ENCODE results near the gene PRCD.

DNA sequence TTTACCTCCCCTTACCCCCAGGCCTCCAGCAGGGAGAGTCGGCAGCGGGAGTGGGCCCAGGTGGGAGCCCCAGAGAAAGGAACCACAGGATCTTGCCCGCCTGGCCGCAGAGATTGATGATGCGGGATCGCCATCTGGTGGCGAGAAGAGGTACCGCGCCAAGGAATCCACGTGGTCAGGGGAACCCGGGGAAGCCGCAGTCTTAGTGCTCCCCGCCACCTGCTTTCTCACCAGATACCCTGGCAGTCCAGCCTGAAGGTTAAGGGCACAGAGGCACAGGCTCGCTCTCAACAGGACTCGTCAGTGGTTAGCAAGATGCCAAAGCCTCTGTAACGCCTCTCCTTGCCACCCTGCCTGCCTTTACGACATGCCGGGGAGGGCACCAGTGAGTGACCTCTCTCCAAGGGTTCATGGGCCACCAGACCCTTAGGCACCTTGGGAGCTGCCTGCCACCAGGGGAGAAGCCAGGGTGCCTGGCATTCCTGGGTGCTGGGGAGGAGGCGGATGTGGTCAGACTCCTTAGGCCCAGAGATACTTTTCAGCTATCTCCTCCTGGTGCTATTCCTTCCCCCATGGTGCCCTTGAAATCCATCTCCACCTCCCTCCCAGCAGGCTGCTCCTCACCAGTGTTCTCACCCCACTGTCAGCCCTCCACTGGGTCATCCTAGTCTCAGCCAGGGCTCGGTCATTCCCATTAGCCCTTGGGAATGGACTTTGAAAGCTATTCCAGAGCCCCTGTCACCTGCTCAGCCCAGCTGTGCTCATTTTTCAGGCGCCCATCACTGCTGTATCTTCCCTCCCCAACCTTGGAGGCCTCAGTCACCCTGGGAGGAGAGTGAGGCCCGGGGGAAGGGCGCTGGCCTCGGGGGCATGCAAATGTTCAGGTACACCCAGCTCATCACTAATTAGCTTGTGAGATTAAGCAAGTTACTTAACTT is 33.2 kb upstream of the PRCD start:
- TF ChIP-seq CTCF (IDR thresholded peaks at IDR 0.05) (peak; percentile 94 to 96 (median 95)), POLR2A (IDR thresholded peaks at IDR 0.05) (no peak)

All from right lobe of liver (tissue), 4 donors.